B cell (primary cell): ENCODE measurements around the gene E2F3. TPM values are rescaled to one million over a fixed set of nuclear protein-coding genes. Genes with fewer than 3 reads are reported as not detected.

Source experiments
- ATAC-seq: fragments of 200-7000 bp; cut with Tn5 transposase; one replicate; pipeline ENCODE4 v1.10.0; 2021; ENCODE audit warnings: low read depth, mild to moderate bottlenecking, moderate number of reproducible peaks, moderate library complexity
- CTCF ChIA-PET: fragments of 350-600 bp; sonication (Branson Sonifier 250); formaldehyde crosslinking; loops from one replicate; lab custom pipeline; 2021; ENCODE audit warnings: antibody characterized with exemption, inconsistent platforms; lab: Charles Lee
- POLR2A ChIA-PET: fragments of 350-600 bp; sonication (Branson Sonifier 250); formaldehyde crosslinking; loops from one replicate; lab custom pipeline; 2021; ENCODE audit warnings: antibody characterized with exemption; lab: Charles Lee
- DNase-seq: peaks from one replicate; pipeline ENCODE4 v3.0.0; 2013
- H2AFZ ChIP-seq: 2 replicates; pipeline ENCODE4 v1.6.1; 2012; ENCODE audit warnings: mild to moderate bottlenecking, low read depth, low read length; ENCODE audit not compliant: insufficient read depth, poor library complexity, severe bottlenecking
- H3K27ac ChIP-seq, 2 donors: 1 replicate in 1 of 2; 2 replicates in 1 of 2; pipeline ENCODE4 v1.5.1; 2012 to 2013; ENCODE audit warnings: low read length in 2 of 2, mild to moderate bottlenecking in 2 of 2, moderate library complexity in 1 of 2
- H3K27me3 ChIP-seq, 4 experiments: fragments of 200-600 bp in 1 of 4; sonication (generic) in 1 of 4; replicated peaks in 1 of 4; 1 replicate in 2 of 4; 2 replicates in 2 of 4; pipeline versions ENCODE4 v1.6.1 to v1.7.0; 2013 to 2016; ENCODE audit warnings: low read length in 3 of 4, mild to moderate bottlenecking in 2 of 4, mixed read lengths in 1 of 4, moderate library complexity in 1 of 4; ENCODE audit not compliant: insufficient read depth in 4 of 4, control insufficient read depth in 3 of 4; ENCODE audit errors: control extremely low read depth in 1 of 4
- H3K36me3 ChIP-seq, 2 experiments: replicated peaks in 1 of 2; 1 replicate in 1 of 2; 2 replicates in 1 of 2; pipeline versions ENCODE4 v1.6.1 to v1.7.1; 2013; ENCODE audit warnings: low read length in 1 of 2; ENCODE audit not compliant: insufficient read depth in 2 of 2, control insufficient read depth in 1 of 2; ENCODE audit errors: control extremely low read depth in 1 of 2, extremely low read depth in 1 of 2
- H3K4me1 ChIP-seq, 2 donors: fragments of 200-600 bp in 1 of 2; sonication (generic) in 1 of 2; 1 replicate in 1 of 2; 2 replicates in 1 of 2; pipeline versions ENCODE4 v1.5.1 to v1.6.1; 2013 to 2017; ENCODE audit warnings: low read length in 2 of 2; ENCODE audit not compliant: control insufficient read depth in 2 of 2, insufficient read depth in 2 of 2
- H3K4me2 ChIP-seq: replicated peaks from 2 replicates; pipeline ENCODE3; 2012; ENCODE audit warnings: mild to moderate bottlenecking, low read depth, low read length; ENCODE audit not compliant: poor library complexity, severe bottlenecking
- H3K4me3 ChIP-seq, 5 experiments: fragments of 200-600 bp in 1 of 5; sonication (generic) in 1 of 5; 1 replicate in 3 of 5; 2 replicates in 2 of 5; pipeline versions ENCODE4 v1.5.1 to v1.7.0; 2011 to 2016; ENCODE audit warnings: low read length in 4 of 5, mild to moderate bottlenecking in 4 of 5, low read depth in 2 of 5, control low read depth in 1 of 5, moderate library complexity in 1 of 5; ENCODE audit not compliant: insufficient read depth in 1 of 5; ENCODE audit errors: control extremely low read depth in 1 of 5, extremely low read depth in 1 of 5
- H3K79me2 ChIP-seq: fragments of 200-600 bp; sonication (generic); one replicate; pipeline ENCODE4 v1.6.0; 2016; ENCODE audit warnings: low read length; ENCODE audit not compliant: control insufficient read depth, insufficient read depth
- H3K9ac ChIP-seq: fragments of 200-600 bp; sonication (generic); 2 replicates; pipeline ENCODE4 v1.6.1; 2017; ENCODE audit warnings: mild to moderate bottlenecking, low read length, moderate library complexity
- H3K9me3 ChIP-seq, 3 donors: one replicate each; pipeline versions ENCODE4 v1.6.1 to v1.7.1; 2013; ENCODE audit warnings: low read length in 2 of 3; ENCODE audit not compliant: control insufficient read depth in 2 of 3, insufficient read depth in 1 of 3; ENCODE audit errors: control extremely low read depth in 1 of 3
- H4K20me1 ChIP-seq: 2 replicates; pipeline ENCODE4 v1.6.0; 2012; ENCODE audit warnings: mild to moderate bottlenecking, low read length; ENCODE audit not compliant: insufficient read depth, control insufficient read depth, poor library complexity, severe bottlenecking
- H3K27ac Mint-ChIP-seq: one replicate; pipeline ENCODE4 v1.8.0; 2021; ENCODE audit warnings: mixed read lengths
- H3K27me3 Mint-ChIP-seq: one replicate; pipeline ENCODE4 v1.8.0; 2021; ENCODE audit warnings: mixed read lengths
- H3K4me1 Mint-ChIP-seq: one replicate; pipeline ENCODE4 v1.8.0; 2021; ENCODE audit warnings: mixed read lengths
- H3K4me3 Mint-ChIP-seq: one replicate; pipeline ENCODE4 v1.8.0; 2021; ENCODE audit warnings: mixed read lengths
- H3K9me3 Mint-ChIP-seq: one replicate; pipeline ENCODE4 v1.8.0; 2022; ENCODE audit warnings: mixed read lengths; ENCODE audit not compliant: insufficient read depth
- CTCF ChIP-seq: fragments of 200-600 bp; IDR thresholded peaks from one replicate; pipeline ENCODE4 v1.8.0; 2022; ENCODE audit warnings: antibody characterized with exemption, mild to moderate bottlenecking
- EZH2 ChIP-seq: IDR thresholded peaks from 2 replicates; pipeline ENCODE4 v1.6.1; 2012; ENCODE audit warnings: borderline replicate concordance, low read depth, mild to moderate bottlenecking, moderate library complexity, low read length; ENCODE audit not compliant: insufficient read depth, poor library complexity, severe bottlenecking
- WGBS: methylation state at CpG from one replicate; pipeline ENCODE4 v1.1.5; 2013; ENCODE audit warnings: missing lambda C conversion rate; ENCODE audit not compliant: insufficient coverage; 5-methylcytosine and 5-hydroxymethylcytosine counted together
- intact Hi-C: fragments of 100-400 bp; cut with micrococcal nuclease; formaldehyde crosslinking; loops from one replicate; pipeline ENCODE4 v1.10.0; 2022
- polyA plus RNA-seq: library from polyadenylated mRNA; depleted of rRNA; stranded (reverse); fragments of >200 nt; gene quantifications from 2 replicates; pipeline ENCODE4 v1.2.3, GENCODE V29; 2012
- total RNA-seq, 2 donors: library from RNA; stranded (reverse); fragments of 120-200 nt in 1 of 2; gene quantifications; 1 replicate in 1 of 2; 2 replicates in 1 of 2; pipeline versions ENCODE4 v1.2.3 to v1.2.4, GENCODE V29; 2013 to 2022

Gene E2F3
- total and polyA plus RNA-seq, 2 donors (not counting 1 experiment from before 2014, with no cell fraction given), result 2.2 to 8.3 TPM

GRCh38 chr6:20426177-20427082, 24.8 kb downstream of the E2F3 start:
- Histone ChIP-seq H3K27me3 (no peaks in the 10 kb centered on the region), H4K20me1 (peaks cover 5% of the 10 kb centered on the region), H3K4me3 (no peak overlapping the region), H3K36me3 (peaks cover 0 to 2% of the 10 kb centered on the region in 2 experiments), H3K79me2 (peaks cover 72% of the 10 kb centered on the region), H3K9ac (no peak overlapping the region), H3K4me2 (no peak overlapping the region), H2AFZ (no peak overlapping the region), H3K9me3 (peaks cover 0 to 10% (median 0%) of the 10 kb centered on the region in 3 donors), H3K27ac (no peak overlapping the region), H3K4me1 (peaks cover 17 to 18% of the 10 kb centered on the region in 2 donors)
- 67% methylated on average over 1 of the region's 3 CpGs for WGBS
- DNase-seq (no peak), ATAC-seq (no peak)
- POLR2A ChIA-PET, result no interaction called here
- H3K27me3 Mint-ChIP-seq, result no peaks in the 10 kb centered on the region
- H3K4me3 Mint-ChIP-seq, result no peak overlapping the region
- H3K27ac Mint-ChIP-seq, result peak overlapping the region; percentile 32
- peaks cover 30% of the 10 kb centered on the region for H3K4me1 Mint-ChIP-seq
- CTCF ChIA-PET, result no interaction called here
- no peaks in the 10 kb centered on the region for H3K9me3 Mint-ChIP-seq
- no peak for TF ChIP-seq CTCF
- TF ChIP-seq EZH2, result no peak
- intact Hi-C loops, result no loop called here

- CTCF ChIA-PET, result no interaction called here
- peaks cover 0 to 14% (median 0%) of the 10 kb centered on the region in 3 donors for H3K9me3 ChIP-seq
- intact Hi-C loops, result no loop called here
- Mint-ChIP-seq H3K4me1 (peaks cover 30% of the 10 kb centered on the region), H3K27me3 (no peaks in the 10 kb centered on the region), H3K4me3 (peak overlapping the region; percentile 54), H3K27ac (peak overlapping the region; percentile 68), H3K9me3 (peaks cover 3% of the 10 kb centered on the region)
- H3K27me3 ChIP-seq, result no peaks in the 10 kb centered on the region
- no peak overlapping the region for H3K9ac ChIP-seq
- H3K4me3 ChIP-seq, result peak overlapping the region in 1 of 5 experiments; percentile 2
- peak overlapping the region; percentile 2 for H2AFZ ChIP-seq
- ATAC-seq (peak; percentile 24), DNase-seq (peak; percentile 34)
- no peaks in the 10 kb centered on the region for H4K20me1 ChIP-seq
- WGBS, result 0% methylated on average over 2 of the region's 6 CpGs
- POLR2A ChIA-PET, result no interaction called here
- peaks cover 17 to 18% of the 10 kb centered on the region in 2 donors for H3K4me1 ChIP-seq
- TF ChIP-seq EZH2, result no peak
- no peak for TF ChIP-seq CTCF
- peak overlapping the region; percentile 36 for H3K4me2 ChIP-seq
- peaks cover 0 to 7% of the 10 kb centered on the region in 2 experiments for H3K36me3 ChIP-seq
- H3K79me2 ChIP-seq, result peaks cover 70% of the 10 kb centered on the region
- H3K27ac ChIP-seq, result peak overlapping the region; percentile 4 to 12
Observed at GRCh38 chr6:20427856-20428255, 26.2 kb downstream of the E2F3 start.
